HUES64 (cell line): ENCODE measurements around the gene TTF2.

Experiments used
- H3K27ac ChIP-seq: 2 replicates; pipeline ENCODE4 v1.7.0; 2013; ENCODE audit warnings: low read depth, low read length, inconsistent platforms
- H3K27me3 ChIP-seq: 2 replicates; pipeline ENCODE4 v1.6.1; 2013; ENCODE audit warnings: mild to moderate bottlenecking, low read length; ENCODE audit not compliant: insufficient read depth
- H3K36me3 ChIP-seq: 2 replicates; pipeline ENCODE4 v1.6.1; 2013; ENCODE audit warnings: mild to moderate bottlenecking, low read length; ENCODE audit not compliant: insufficient read depth
- H3K4me1 ChIP-seq: 2 replicates; pipeline ENCODE4 v1.6.1; 2013; ENCODE audit warnings: mild to moderate bottlenecking, low read length, moderate library complexity; ENCODE audit not compliant: insufficient read depth
- H3K4me3 ChIP-seq: 2 replicates; pipeline ENCODE4 v1.5.1; 2013; ENCODE audit warnings: mild to moderate bottlenecking, low read length, moderate library complexity
- H3K9ac ChIP-seq: 2 replicates; pipeline ENCODE4 v1.6.1; 2013; ENCODE audit warnings: mild to moderate bottlenecking, low read depth, low read length
- H3K9me3 ChIP-seq: 2 replicates; pipeline ENCODE4 v1.6.1; 2013; ENCODE audit warnings: low read depth, low read length; ENCODE audit not compliant: insufficient read depth
- WGBS: fragments of 150-250, 120-280 bp; methylation state at CpG from one replicate; pipeline ENCODE4 v1.1.7; 2013; ENCODE audit warnings: missing lambda C conversion rate; 5-methylcytosine and 5-hydroxymethylcytosine counted together

The TTF2 gene

GRCh38 chr1:117029685-117030084 lies 30.4 kb upstream of the TTF2 start:
- no peaks in the 10 kb centered on the region for H3K9me3 ChIP-seq
- no peaks in the 10 kb centered on the region for H3K27me3 ChIP-seq
- H3K27ac ChIP-seq, result no peak overlapping the region
- H3K9ac ChIP-seq, result no peak overlapping the region
- no peaks in the 10 kb centered on the region for H3K36me3 ChIP-seq
- H3K4me1 ChIP-seq, result peaks cover 1% of the 10 kb centered on the region; the same call in 1 of the 2 replicates
- WGBS, result 82% methylated on average over 1 of the region's 1 CpG
- no peak overlapping the region for H3K4me3 ChIP-seq

- H3K36me3 ChIP-seq, result no peaks in the 10 kb centered on the region
- no peak overlapping the region for H3K9ac ChIP-seq
- 79% methylated on average over 1 of the region's 1 CpG for WGBS
- H3K9me3 ChIP-seq, result no peaks in the 10 kb centered on the region
- H3K4me1 ChIP-seq, result peaks cover 7% of the 10 kb centered on the region; the same call in 1 of the 2 replicates
- no peaks in the 10 kb centered on the region for H3K27me3 ChIP-seq
- H3K27ac ChIP-seq, result no peak overlapping the region
- H3K4me3 ChIP-seq, result no peak overlapping the region
These were observed 29.8 kb upstream of the TTF2 start for GRCh38 chr1:117030271-117030877.

GRCh38 chr1:117032266-117032665 lies 27.9 kb upstream of the TTF2 start:
- Histone ChIP-seq H3K9ac (no peak overlapping the region), H3K4me1 (peaks cover 7% of the 10 kb centered on the region; the same call in 1 of the 2 replicates), H3K4me3 (no peak overlapping the region), H3K36me3 (no peaks in the 10 kb centered on the region), H3K9me3 (no peaks in the 10 kb centered on the region), H3K27me3 (no peaks in the 10 kb centered on the region), H3K27ac (no peak overlapping the region)
- WGBS, result 96% methylated on average over 3 of the region's 3 CpGs

- peaks cover 7% of the 10 kb centered on the region; the same call in 1 of the 2 replicates for H3K4me1 ChIP-seq
- WGBS, result 88% methylated on average over 11 of the region's 11 CpGs
- H3K4me3 ChIP-seq, result no peak overlapping the region
- no peaks in the 10 kb centered on the region for H3K36me3 ChIP-seq
- H3K27ac ChIP-seq, result no peak overlapping the region
- H3K9ac ChIP-seq, result no peak overlapping the region
- H3K27me3 ChIP-seq, result no peaks in the 10 kb centered on the region
- H3K9me3 ChIP-seq, result no peaks in the 10 kb centered on the region
These were observed 27.2 kb upstream of the TTF2 start for GRCh38 chr1:117032681-117033539.

- Histone ChIP-seq H3K4me1 (peaks cover 7% of the 10 kb centered on the region; the same call in 1 of the 2 replicates), H3K36me3 (no peaks in the 10 kb centered on the region), H3K9me3 (no peaks in the 10 kb centered on the region), H3K27ac (no peak overlapping the region), H3K27me3 (no peaks in the 10 kb centered on the region), H3K9ac (no peak overlapping the region), H3K4me3 (no peak overlapping the region)
- 90% methylated on average over 7 of the region's 7 CpGs for WGBS
These were observed 26.4 kb upstream of the TTF2 start for GRCh38 chr1:117033772-117034171.

GRCh38 chr1:117034791-117035290 lies 25.3 kb upstream of the TTF2 start:
- Histone ChIP-seq H3K9me3 (no peaks in the 10 kb centered on the region), H3K27ac (no peak overlapping the region), H3K9ac (no peak overlapping the region), H3K4me1 (peaks cover 7% of the 10 kb centered on the region; the same call in 1 of the 2 replicates), H3K36me3 (no peaks in the 10 kb centered on the region), H3K4me3 (no peak overlapping the region), H3K27me3 (no peaks in the 10 kb centered on the region)
- 79% methylated on average over 7 of the region's 7 CpGs for WGBS

GRCh38 chr1:117036018-117036461 lies 24.1 kb upstream of the TTF2 start:
- Histone ChIP-seq H3K27me3 (no peaks in the 10 kb centered on the region), H3K4me1 (peaks cover 7% of the 10 kb centered on the region; the same call in 1 of the 2 replicates), H3K9me3 (no peaks in the 10 kb centered on the region), H3K27ac (no peak overlapping the region), H3K4me3 (no peak overlapping the region), H3K9ac (no peak overlapping the region), H3K36me3 (no peaks in the 10 kb centered on the region)
- WGBS, result 85% methylated on average over 6 of the region's 6 CpGs

GRCh38 chr1:117037802-117038201 lies 22.3 kb upstream of the TTF2 start:
- Histone ChIP-seq H3K9me3 (no peaks in the 10 kb centered on the region), H3K27me3 (no peaks in the 10 kb centered on the region), H3K9ac (no peak overlapping the region), H3K27ac (no peak overlapping the region), H3K36me3 (no peaks in the 10 kb centered on the region), H3K4me3 (no peak overlapping the region), H3K4me1 (peaks cover 7% of the 10 kb centered on the region; the same call in 1 of the 2 replicates)
- 100% methylated on average over 1 of the region's 1 CpG for WGBS

- Histone ChIP-seq H3K9ac (no peak overlapping the region), H3K27me3 (no peaks in the 10 kb centered on the region), H3K27ac (no peak overlapping the region), H3K9me3 (no peaks in the 10 kb centered on the region), H3K4me3 (no peak overlapping the region), H3K4me1 (peaks cover 7% of the 10 kb centered on the region; the same call in 1 of the 2 replicates), H3K36me3 (no peaks in the 10 kb centered on the region)
- WGBS, result 92% methylated on average over 6 of the region's 6 CpGs
These were observed 21.9 kb upstream of the TTF2 start for GRCh38 chr1:117038236-117038635.

GRCh38 chr1:117044217-117044616 lies 15.9 kb upstream of the TTF2 start:
- Histone ChIP-seq H3K36me3 (no peaks in the 10 kb centered on the region), H3K27me3 (no peaks in the 10 kb centered on the region), H3K9ac (no peak overlapping the region), H3K4me1 (no peaks in the 10 kb centered on the region), H3K4me3 (no peak overlapping the region), H3K27ac (no peak overlapping the region), H3K9me3 (no peaks in the 10 kb centered on the region)
- 86% methylated on average over 1 of the region's 1 CpG for WGBS

GRCh38 chr1:117045644-117046043 lies 14.5 kb upstream of the TTF2 start:
- no peaks in the 10 kb centered on the region for H3K36me3 ChIP-seq
- 87% methylated on average over 2 of the region's 2 CpGs for WGBS
- no peaks in the 10 kb centered on the region for H3K27me3 ChIP-seq
- H3K4me3 ChIP-seq, result no peak overlapping the region
- H3K27ac ChIP-seq, result no peak overlapping the region
- no peaks in the 10 kb centered on the region for H3K9me3 ChIP-seq
- no peak overlapping the region for H3K9ac ChIP-seq
- no peaks in the 10 kb centered on the region for H3K4me1 ChIP-seq
